Measurements from ENCODE around the gene SLC35F3.

GRCh38 chr1:234143681-234144080 is 239.2 kb downstream of the SLC35F3 start:
- TF ChIP-seq CTCF (IDR thresholded peaks at IDR 0.05), result no peak
- TF ChIP-seq POLR2A (IDR thresholded peaks at IDR 0.05), result no peak

All from ovary (tissue), 3 donors.